ENCODE data around the gene PSMA2.
A peak's percentile ranks its signal among the peaks of the same experiment; 100 is the strongest.

The PSMA2 gene

GRCh38 chr7:42911454-42912447 is 20.2 kb downstream of the PSMA2 start, which contains the start of gene C7orf25:
TSS of gene C7orf25 (minus strand) at chr7:42912070. CDS start at chr7:42910900, 1,170 bp downstream.
- Mint-ChIP-seq H3K9me3 (no peaks in the 10 kb centered on the region), H3K4me1 (peaks cover 47% of the 10 kb centered on the region), H3K27ac (peak within 1 kb of the TSS; percentile 98), H3K4me3 (peak within 1 kb of the TSS; percentile 99), H3K27me3 (ENCODE audit: low read depth, poor library complexity) (no peaks in the 10 kb centered on the region), H3K36me3 (ENCODE audit: low read depth) (peaks cover 50% of the 10 kb centered on the region)
- DNase-seq, result peak; percentile 96
- TF ChIP-seq CTCF (IDR thresholded peaks at IDR 0.05), result no peak

- peak overlapping the region; percentile 99 for H3K4me3 Mint-ChIP-seq
- H3K36me3 Mint-ChIP-seq (ENCODE audit: low read depth), result peaks cover 38% of the 10 kb centered on the region
Observed at GRCh38 chr7:42910306-42910705, 21.7 kb downstream of the PSMA2 start.

GRCh38 chr7:42907316-42907715 is 24.7 kb downstream of the PSMA2 start:
- no peak for DNase-seq
- no peak overlapping the region for H3K4me3 Mint-ChIP-seq
- H3K9me3 Mint-ChIP-seq, result no peaks in the 10 kb centered on the region
- H3K4me1 Mint-ChIP-seq, result peaks cover 36% of the 10 kb centered on the region
- no peaks in the 10 kb centered on the region for H3K27me3 Mint-ChIP-seq (ENCODE audit: low read depth, poor library complexity)
- no peak for TF ChIP-seq CTCF (IDR thresholded peaks at IDR 0.05)
- peaks cover 18% of the 10 kb centered on the region for H3K36me3 Mint-ChIP-seq (ENCODE audit: low read depth)
- H3K27ac Mint-ChIP-seq, result no peak overlapping the region

More at GRCh38 chr7:42910306-42910705, 21.7 kb downstream of the PSMA2 start:
- DNase-seq, result no peak
- Mint-ChIP-seq H3K27me3 (ENCODE audit: low read depth, poor library complexity) (no peaks in the 10 kb centered on the region), H3K4me1 (peaks cover 47% of the 10 kb centered on the region), H3K9me3 (no peaks in the 10 kb centered on the region), H3K27ac (no peak overlapping the region)
- TF ChIP-seq CTCF (IDR thresholded peaks at IDR 0.05), result no peak

DNA sequence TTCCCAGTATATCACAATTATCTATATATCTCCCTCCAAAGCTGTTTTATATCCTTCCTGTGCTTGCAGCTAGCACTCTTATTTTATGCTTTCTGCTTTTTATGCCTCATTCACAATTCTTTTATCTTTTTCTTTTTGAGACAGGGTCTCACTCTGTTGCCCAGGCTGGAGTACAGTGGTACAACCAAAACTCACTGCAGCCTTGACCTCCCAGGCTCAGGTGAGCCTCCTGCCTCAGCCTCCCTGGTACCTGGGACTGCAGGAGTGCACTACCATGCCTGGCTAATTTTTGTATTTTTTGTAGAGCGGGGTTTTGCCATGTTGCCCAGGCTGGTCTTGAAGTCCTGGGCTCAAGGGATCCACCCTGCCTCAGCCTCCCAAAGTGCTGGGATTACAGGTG is 25.8 kb downstream of the PSMA2 start:
- no peak overlapping the region for H3K4me3 Mint-ChIP-seq
- no peaks in the 10 kb centered on the region for H3K9me3 Mint-ChIP-seq
- DNase-seq, result no peak
- no peak overlapping the region for H3K27ac Mint-ChIP-seq
- H3K36me3 Mint-ChIP-seq (ENCODE audit: low read depth), result peaks cover 18% of the 10 kb centered on the region
- peaks cover 3% of the 10 kb centered on the region for H3K27me3 Mint-ChIP-seq (ENCODE audit: low read depth, poor library complexity)
- no peak for TF ChIP-seq CTCF (IDR thresholded peaks at IDR 0.05)
- H3K4me1 Mint-ChIP-seq, result peaks cover 28% of the 10 kb centered on the region

GRCh38 chr7:42902331-42902730 is 29.6 kb downstream of the PSMA2 start:
- no peak for TF ChIP-seq CTCF (IDR thresholded peaks at IDR 0.05)
- H3K4me3 Mint-ChIP-seq, result no peak overlapping the region
- no peaks in the 10 kb centered on the region for H3K4me1 Mint-ChIP-seq
- H3K27me3 Mint-ChIP-seq (ENCODE audit: low read depth, poor library complexity), result peaks cover 3% of the 10 kb centered on the region
- H3K36me3 Mint-ChIP-seq (ENCODE audit: low read depth), result peaks cover 5% of the 10 kb centered on the region
- H3K9me3 Mint-ChIP-seq, result peaks cover 11% of the 10 kb centered on the region
- H3K27ac Mint-ChIP-seq, result no peak overlapping the region
- DNase-seq, result no peak

Data from nephron progenitor cell (in vitro differentiated cells).